ENCODE measurements around the gene TPD52L1. TPM values are rescaled to one million over a fixed set of nuclear protein-coding genes. Genes with fewer than 3 reads are reported as not detected.

Gene TPD52L1
- total and polyA plus RNA-seq, 4 donors = 15.6 to 43.5 (median 16.7) TPM

DNA sequence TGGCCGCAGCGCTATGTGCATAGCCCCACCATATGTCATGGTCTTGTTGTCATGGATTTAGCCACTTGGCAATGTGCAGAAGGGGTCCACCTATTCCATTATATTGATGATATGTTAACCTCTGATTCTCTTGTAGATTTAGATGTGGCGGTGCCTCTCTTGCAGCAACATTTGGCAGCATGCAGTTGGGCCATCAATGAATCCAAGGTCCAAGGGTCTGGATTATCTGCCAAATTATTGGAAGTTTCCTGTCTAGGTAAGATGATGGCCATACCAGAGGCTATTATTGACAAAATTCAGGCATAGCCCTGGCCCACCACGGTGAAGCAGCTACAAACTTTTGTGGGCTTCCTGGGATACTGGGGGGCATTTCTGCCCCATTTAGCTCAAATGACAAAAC lies 116.8 kb downstream of the TPD52L1 start:
- Histone ChIP-seq H3K4me1 (ENCODE audit: control insufficient read depth in 5 of 5, insufficient read depth in 5 of 5, low read length in 5 of 5) (no peaks in the 10 kb centered on the region), H3K36me3 (ENCODE audit: control insufficient read depth in 4 of 4, insufficient read depth in 4 of 4, low read length in 4 of 4) (peaks cover 3 to 16% (median 14%) of the 10 kb centered on the region in 4 donors), H3K9ac (ENCODE audit: insufficient read depth in 1 of 2, low read length in 2 of 2) (no peak overlapping the region), H3K4me3 (no peak overlapping the region), H3K27me3 (ENCODE audit: control insufficient read depth in 3 of 3, insufficient read depth in 3 of 3, low read length in 2 of 3) (no peaks in the 10 kb centered on the region), H3K9me3 (ENCODE audit: control insufficient read depth in 4 of 4, insufficient read depth in 3 of 4, low read length in 3 of 4) (no peaks in the 10 kb centered on the region), H3K27ac (ENCODE audit: low read depth in 1 of 2, low read length in 1 of 2) (no peak overlapping the region)
- ATAC-seq (ENCODE audit: insufficient read depth, low FRiP score) (no peak), DNase-seq (no peak)
- TF ChIP-seq, protein P1, sequence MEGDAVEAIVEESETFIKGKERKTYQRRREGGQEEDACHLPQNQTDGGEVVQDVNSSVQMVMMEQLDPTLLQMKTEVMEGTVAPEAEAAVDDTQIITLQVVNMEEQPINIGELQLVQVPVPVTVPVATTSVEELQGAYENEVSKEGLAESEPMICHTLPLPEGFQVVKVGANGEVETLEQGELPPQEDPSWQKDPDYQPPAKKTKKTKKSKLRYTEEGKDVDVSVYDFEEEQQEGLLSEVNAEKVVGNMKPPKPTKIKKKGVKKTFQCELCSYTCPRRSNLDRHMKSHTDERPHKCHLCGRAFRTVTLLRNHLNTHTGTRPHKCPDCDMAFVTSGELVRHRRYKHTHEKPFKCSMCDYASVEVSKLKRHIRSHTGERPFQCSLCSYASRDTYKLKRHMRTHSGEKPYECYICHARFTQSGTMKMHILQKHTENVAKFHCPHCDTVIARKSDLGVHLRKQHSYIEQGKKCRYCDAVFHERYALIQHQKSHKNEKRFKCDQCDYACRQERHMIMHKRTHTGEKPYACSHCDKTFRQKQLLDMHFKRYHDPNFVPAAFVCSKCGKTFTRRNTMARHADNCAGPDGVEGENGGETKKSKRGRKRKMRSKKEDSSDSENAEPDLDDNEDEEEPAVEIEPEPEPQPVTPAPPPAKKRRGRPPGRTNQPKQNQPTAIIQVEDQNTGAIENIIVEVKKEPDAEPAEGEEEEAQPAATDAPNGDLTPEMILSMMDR (IDR thresholded peaks at IDR 0.05; ENCODE audit: control extremely low read depth, extremely low read depth) = no peak
- WGBS, 2 donors = 97 to 98% methylated on average over 4 of the region's 4 CpGs

DNA sequence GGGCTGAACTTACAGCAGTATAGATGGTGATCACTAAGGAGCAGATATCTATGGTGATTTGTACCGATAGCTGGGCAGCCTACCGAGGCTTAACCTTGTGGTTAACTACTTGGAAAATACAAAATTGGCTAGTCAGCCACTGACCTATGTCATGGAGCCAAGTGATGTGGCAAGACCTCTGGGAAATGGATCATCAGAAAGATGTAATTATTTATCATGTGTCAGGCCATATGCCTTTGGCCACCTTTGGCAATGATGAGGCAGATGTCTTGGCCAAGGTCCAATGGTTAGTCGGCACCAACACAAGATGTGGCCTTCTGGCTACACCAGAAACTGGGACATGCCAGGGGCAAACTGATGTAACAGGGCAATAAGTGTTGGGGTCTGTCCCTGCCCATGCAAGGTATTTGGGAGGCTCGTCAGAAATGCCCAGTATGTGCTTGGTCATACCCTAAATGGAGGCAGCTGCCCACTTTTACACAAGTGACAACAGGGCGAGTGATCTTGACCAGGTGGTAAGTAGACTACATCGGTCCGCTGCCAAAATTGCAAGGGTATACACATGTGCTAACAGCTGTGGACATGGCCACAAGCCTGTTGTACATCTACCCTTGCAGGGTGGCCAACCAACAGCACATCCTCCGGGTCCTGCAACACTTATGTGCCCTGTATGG lies 118.0 kb downstream of the TPD52L1 start:
- 96 to 97% methylated on average over 8 of the region's 8 CpGs for WGBS, 2 donors
- no peaks in the 10 kb centered on the region for H3K9me3 ChIP-seq (ENCODE audit: control insufficient read depth in 4 of 4, insufficient read depth in 3 of 4, low read length in 3 of 4)
- peaks cover 10 to 17% (median 15%) of the 10 kb centered on the region in 4 donors for H3K36me3 ChIP-seq (ENCODE audit: control insufficient read depth in 4 of 4, insufficient read depth in 4 of 4, low read length in 4 of 4)
- no peak for DNase-seq
- no peak overlapping the region for H3K27ac ChIP-seq (ENCODE audit: low read depth in 1 of 2, low read length in 1 of 2)
- TF ChIP-seq, protein P1 (IDR thresholded peaks at IDR 0.05; ENCODE audit: control extremely low read depth, extremely low read depth) = no peak
- ATAC-seq (ENCODE audit: insufficient read depth, low FRiP score) = no peak
- H3K4me1 ChIP-seq (ENCODE audit: control insufficient read depth in 5 of 5, insufficient read depth in 5 of 5, low read length in 5 of 5) = no peaks in the 10 kb centered on the region
- H3K9ac ChIP-seq (ENCODE audit: insufficient read depth in 1 of 2, low read length in 2 of 2) = no peak overlapping the region
- no peak overlapping the region for H3K4me3 ChIP-seq
- H3K27me3 ChIP-seq (ENCODE audit: control insufficient read depth in 3 of 3, insufficient read depth in 3 of 3, low read length in 2 of 3) = no peaks in the 10 kb centered on the region

DNA sequence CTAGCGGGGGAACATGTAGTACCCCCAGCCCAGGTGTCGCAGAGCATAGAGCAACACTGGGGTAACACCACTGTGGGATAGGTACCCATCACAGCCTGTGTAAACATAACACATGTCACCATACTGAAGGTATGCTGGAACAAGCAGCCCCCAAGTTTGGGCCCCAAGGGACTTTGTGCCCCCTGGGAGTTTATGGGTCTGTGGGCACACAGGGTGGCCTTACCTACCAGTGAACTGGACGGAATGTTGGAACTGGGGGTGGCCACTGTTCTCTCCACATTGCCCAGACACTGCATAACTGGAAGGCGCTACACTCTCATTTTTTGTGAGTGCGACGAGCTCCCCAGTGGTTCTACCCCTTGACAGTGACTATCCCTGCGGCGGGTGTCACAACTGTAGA lies 119.7 kb downstream of the TPD52L1 start:
- DNase-seq (no peak), ATAC-seq (ENCODE audit: insufficient read depth, low FRiP score) (no peak)
- Histone ChIP-seq H3K27ac (ENCODE audit: low read depth in 1 of 2, low read length in 1 of 2) (no peak overlapping the region), H3K9ac (ENCODE audit: insufficient read depth in 1 of 2, low read length in 2 of 2) (no peak overlapping the region), H3K4me1 (ENCODE audit: control insufficient read depth in 5 of 5, insufficient read depth in 5 of 5, low read length in 5 of 5) (no peaks in the 10 kb centered on the region), H3K9me3 (ENCODE audit: control insufficient read depth in 4 of 4, insufficient read depth in 3 of 4, low read length in 3 of 4) (no peaks in the 10 kb centered on the region), H3K27me3 (ENCODE audit: control insufficient read depth in 3 of 3, insufficient read depth in 3 of 3, low read length in 2 of 3) (no peaks in the 10 kb centered on the region), H3K36me3 (ENCODE audit: control insufficient read depth in 4 of 4, insufficient read depth in 4 of 4, low read length in 4 of 4) (peaks cover 14 to 27% (median 16%) of the 10 kb centered on the region in 4 donors), H3K4me3 (no peak overlapping the region)
- TF ChIP-seq, protein P1 (IDR thresholded peaks at IDR 0.05; ENCODE audit: control extremely low read depth, extremely low read depth) = no peak
- WGBS, 2 donors = 97 to 98% methylated on average over 8 of the region's 8 CpGs

DNA sequence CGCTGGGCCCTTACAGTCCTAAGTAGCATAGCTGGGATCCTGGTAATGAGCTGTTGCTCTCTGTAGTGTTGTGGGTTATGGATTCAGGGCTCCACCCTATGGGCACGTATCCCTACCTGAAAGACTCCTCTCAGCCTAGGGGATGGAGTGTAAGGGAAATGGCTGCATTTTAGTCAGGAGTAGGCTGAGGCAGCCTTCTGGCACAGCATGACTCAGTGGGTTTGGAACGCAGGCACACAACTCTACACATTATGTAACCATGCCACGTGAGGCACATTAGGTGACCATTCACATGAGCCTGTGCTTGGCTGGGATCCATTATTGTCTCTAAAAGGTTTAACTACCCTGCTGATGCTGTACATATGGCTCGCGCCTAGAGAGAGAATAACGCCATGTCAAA lies 120.4 kb downstream of the TPD52L1 start:
- 94 to 95% methylated on average over 7 of the region's 7 CpGs for WGBS, 2 donors
- Histone ChIP-seq H3K9me3 (ENCODE audit: control insufficient read depth in 4 of 4, insufficient read depth in 3 of 4, low read length in 3 of 4) (no peaks in the 10 kb centered on the region), H3K27me3 (ENCODE audit: control insufficient read depth in 3 of 3, insufficient read depth in 3 of 3, low read length in 2 of 3) (no peaks in the 10 kb centered on the region), H3K27ac (ENCODE audit: low read depth in 1 of 2, low read length in 1 of 2) (no peak overlapping the region), H3K36me3 (ENCODE audit: control insufficient read depth in 4 of 4, insufficient read depth in 4 of 4, low read length in 4 of 4) (peaks cover 14 to 30% (median 16%) of the 10 kb centered on the region in 4 donors), H3K9ac (ENCODE audit: insufficient read depth in 1 of 2, low read length in 2 of 2) (no peak overlapping the region), H3K4me1 (ENCODE audit: control insufficient read depth in 5 of 5, insufficient read depth in 5 of 5, low read length in 5 of 5) (no peaks in the 10 kb centered on the region), H3K4me3 (no peak overlapping the region)
- TF ChIP-seq, protein P1 (IDR thresholded peaks at IDR 0.05; ENCODE audit: control extremely low read depth, extremely low read depth) = no peak
- no peak for ATAC-seq (ENCODE audit: insufficient read depth, low FRiP score)
- DNase-seq = no peak

All from lung (tissue), 12 donors.